Measurements from ENCODE around the gene RNF168.
A peak's percentile ranks its signal among the peaks of the same experiment; 100 is the strongest.
"Not testable (repeated sequence)": the region's sequence is repeated elsewhere in the genome, so short reads cannot be mapped to it uniquely, and the experiment has no call there.

The RNF168 gene

DNA sequence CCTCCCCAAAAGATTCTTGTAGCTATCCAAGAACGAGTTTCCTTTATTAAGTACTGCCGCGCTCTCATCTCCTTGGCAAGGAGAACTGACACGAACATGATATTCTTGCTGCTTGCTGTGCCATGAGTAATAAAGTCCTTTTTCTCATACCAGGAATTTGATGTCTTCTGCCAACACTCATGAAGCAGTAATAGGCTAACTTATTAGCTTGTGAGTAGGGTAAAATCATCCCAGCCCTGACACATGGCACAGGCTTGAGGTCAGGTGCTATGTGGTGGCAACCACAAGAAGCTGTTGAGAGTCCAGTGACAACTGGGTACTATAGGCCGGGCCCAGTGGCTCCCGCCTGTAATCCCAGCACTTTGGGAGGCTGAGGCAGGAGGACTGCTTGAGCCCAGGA is 48.6 kb downstream of the RNF168 start:
- no peak for TF ChIP-seq MYC (IDR thresholded peaks at IDR 0.05; ENCODE audit: low read depth, low read length)
- TF ChIP-seq, protein P1, sequence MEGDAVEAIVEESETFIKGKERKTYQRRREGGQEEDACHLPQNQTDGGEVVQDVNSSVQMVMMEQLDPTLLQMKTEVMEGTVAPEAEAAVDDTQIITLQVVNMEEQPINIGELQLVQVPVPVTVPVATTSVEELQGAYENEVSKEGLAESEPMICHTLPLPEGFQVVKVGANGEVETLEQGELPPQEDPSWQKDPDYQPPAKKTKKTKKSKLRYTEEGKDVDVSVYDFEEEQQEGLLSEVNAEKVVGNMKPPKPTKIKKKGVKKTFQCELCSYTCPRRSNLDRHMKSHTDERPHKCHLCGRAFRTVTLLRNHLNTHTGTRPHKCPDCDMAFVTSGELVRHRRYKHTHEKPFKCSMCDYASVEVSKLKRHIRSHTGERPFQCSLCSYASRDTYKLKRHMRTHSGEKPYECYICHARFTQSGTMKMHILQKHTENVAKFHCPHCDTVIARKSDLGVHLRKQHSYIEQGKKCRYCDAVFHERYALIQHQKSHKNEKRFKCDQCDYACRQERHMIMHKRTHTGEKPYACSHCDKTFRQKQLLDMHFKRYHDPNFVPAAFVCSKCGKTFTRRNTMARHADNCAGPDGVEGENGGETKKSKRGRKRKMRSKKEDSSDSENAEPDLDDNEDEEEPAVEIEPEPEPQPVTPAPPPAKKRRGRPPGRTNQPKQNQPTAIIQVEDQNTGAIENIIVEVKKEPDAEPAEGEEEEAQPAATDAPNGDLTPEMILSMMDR (IDR thresholded peaks at IDR 0.05; ENCODE audit: low read depth, low read length): no peak
- no peak for DNase-seq (ENCODE audit: low read depth)
- no peak overlapping the region for H3K4me3 ChIP-seq (ENCODE audit: low read depth, low read length)

DNA sequence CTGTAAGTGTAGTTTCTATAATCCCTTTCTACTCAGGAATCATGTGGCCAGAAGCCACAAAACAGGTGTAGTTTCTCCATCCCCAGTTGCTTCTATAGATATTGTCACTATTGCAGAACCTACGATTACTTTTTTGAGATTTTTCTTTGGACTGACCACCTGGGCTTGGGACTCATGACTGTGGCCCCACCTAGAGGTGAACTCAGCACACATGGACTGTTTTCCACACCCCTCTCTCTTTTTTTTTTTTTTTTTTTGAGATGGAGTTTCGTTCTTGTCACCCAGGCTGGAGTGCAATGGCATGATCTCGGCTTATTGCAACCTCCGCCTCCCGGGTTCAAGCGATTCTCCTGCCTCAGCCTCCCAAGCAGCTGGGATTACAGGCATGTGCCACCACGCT is 58.2 kb downstream of the RNF168 start:
- not testable (repeated sequence) for H3K4me3 ChIP-seq (ENCODE audit: low read depth, low read length)
- DNase-seq (ENCODE audit: low read depth): peak; percentile 49
- TF ChIP-seq, protein P1 (IDR thresholded peaks at IDR 0.05; ENCODE audit: low read depth, low read length): peak; percentile 23

DNA sequence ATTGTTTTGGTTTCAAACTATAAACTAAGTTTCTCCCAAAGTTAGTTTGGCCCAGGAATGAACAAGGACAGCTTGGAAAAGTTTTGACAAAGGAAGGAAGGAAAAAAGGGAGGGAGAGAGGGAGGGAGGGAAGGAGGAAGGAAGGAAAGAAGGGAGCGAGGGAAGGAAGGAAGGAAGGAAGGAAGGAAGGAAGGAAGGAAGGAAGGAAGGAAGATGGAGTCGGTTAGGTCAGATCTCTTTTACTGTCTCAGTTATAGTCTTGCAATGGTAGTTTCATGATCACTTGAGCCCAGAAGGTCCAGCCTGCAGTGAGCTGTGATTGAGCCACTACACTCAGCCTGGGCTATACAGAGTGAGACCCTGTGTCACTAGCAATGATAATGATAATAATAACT is 59.1 kb downstream of the RNF168 start:
- H3K4me3 ChIP-seq (ENCODE audit: low read depth, low read length): no peak overlapping the region
- DNase-seq (ENCODE audit: low read depth): no peak
- TF ChIP-seq MYC (IDR thresholded peaks at IDR 0.05; ENCODE audit: low read depth, low read length) (no peak), POLR2A (IDR thresholded peaks at IDR 0.05; ENCODE audit: extremely low read depth, insufficient read length) (no peak)
- TF ChIP-seq, protein P1 (IDR thresholded peaks at IDR 0.05; ENCODE audit: low read depth, low read length): no peak
- TF ChIP-seq, protein P2, sequence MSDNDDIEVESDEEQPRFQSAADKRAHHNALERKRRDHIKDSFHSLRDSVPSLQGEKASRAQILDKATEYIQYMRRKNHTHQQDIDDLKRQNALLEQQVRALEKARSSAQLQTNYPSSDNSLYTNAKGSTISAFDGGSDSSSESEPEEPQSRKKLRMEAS (IDR thresholded peaks at IDR 0.05; ENCODE audit: low read depth, low read length): no peak

DNA sequence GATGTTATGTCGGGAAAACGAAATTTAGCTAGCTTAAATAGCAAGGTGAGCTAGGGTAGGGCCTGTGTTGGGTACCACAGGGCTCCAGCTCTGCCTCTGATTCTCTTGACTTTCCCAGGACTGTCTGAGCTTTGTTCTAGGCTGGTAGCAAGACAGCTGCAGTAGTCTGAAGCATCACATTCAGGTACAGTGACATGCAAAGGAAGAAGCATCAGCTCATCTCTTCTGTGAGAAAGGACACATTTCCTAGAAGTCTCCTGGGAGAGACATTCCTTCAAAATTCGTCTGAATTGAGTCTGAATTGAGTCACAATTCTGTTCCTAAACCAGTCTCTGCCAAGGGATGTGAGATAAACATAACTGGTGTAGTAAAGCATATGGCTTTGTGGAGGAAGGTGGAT is 62.9 kb downstream of the RNF168 start:
- H3K4me3 ChIP-seq (ENCODE audit: low read depth, low read length): no peak overlapping the region
- DNase-seq (ENCODE audit: low read depth): no peak
- no peak for TF ChIP-seq MYC (IDR thresholded peaks at IDR 0.05; ENCODE audit: low read depth, low read length)
- TF ChIP-seq, protein P1 (IDR thresholded peaks at IDR 0.05; ENCODE audit: low read depth, low read length): no peak
- TF ChIP-seq, protein P2 (IDR thresholded peaks at IDR 0.05; ENCODE audit: low read depth, low read length): no peak
- TF ChIP-seq POLR2A (IDR thresholded peaks at IDR 0.05; ENCODE audit: extremely low read depth, insufficient read length): no peak

DNA sequence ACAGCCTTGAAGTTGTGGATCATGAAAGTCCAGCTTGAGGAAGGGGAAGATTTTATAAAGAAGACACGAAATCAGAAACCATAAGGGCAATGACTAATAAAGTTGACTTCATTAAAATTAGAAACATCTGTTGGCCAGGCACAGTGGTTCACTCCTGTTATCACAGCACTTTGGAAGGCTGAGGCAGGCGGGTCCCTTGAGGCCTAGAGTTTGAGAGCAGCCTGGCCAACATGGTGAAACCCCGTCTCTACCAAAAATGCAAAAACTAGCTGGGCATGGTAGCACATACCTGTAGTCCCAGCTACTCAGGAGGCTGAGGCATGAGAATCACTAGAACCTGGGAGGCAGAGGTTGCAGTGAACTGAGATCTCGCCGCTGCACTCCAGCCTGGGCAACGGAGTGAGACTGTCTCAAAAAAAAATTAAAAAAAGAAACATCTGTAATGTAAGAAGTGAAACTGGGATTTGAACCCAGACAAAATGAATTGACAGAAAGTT is 63.5 kb downstream of the RNF168 start:
- DNase-seq (ENCODE audit: low read depth): no peak
- TF ChIP-seq, protein P1 (IDR thresholded peaks at IDR 0.05; ENCODE audit: low read depth, low read length): no peak
- TF ChIP-seq, protein P2 (IDR thresholded peaks at IDR 0.05; ENCODE audit: low read depth, low read length): no peak
- TF ChIP-seq MYC (IDR thresholded peaks at IDR 0.05; ENCODE audit: low read depth, low read length) (no peak), POLR2A (IDR thresholded peaks at IDR 0.05; ENCODE audit: extremely low read depth, insufficient read length) (no peak)
- no peak overlapping the region for H3K4me3 ChIP-seq (ENCODE audit: low read depth, low read length)

DNA sequence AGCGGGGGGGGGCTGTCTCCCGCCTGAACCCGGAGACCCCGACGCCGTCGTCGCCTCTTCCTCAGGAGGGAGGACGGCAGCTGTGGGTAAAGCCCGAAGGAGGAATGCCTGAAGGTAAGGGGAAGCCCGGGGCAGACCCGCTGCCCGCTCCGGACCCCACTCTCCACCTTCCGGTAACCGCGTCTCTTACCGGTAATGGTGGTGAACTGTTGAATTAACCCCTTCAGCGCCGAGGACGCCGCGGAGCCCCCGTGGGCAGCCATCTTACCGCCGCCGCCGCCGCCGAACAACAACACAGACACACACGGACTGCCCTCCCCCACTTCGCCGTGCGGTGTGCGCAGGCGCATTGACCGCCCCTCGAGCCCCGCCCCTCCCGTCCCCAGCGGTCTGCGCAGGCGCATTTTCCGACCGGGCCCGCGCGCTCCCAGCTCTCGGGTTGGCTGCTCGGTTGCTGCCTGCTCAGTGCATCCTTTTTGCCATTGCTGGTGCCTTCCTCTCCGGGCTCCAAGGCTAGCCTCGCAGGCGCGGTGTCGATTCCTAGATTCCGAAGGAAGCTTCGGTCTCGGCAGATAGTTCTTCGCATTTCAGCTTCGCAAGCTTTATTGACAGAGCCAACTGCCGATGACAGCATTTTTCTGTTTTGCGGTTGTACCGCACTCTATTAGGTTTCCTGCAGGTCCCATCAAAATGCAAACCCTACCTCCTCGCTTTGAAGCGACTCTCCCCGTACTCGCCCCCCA is 71.3 kb downstream of the RNF168 start, which contains the start of gene UBXN7:
UBXN7 (minus strand) TSS at position 291 of the 743 bp plus-strand sequence; CDS start at position 263, 28 bp downstream.
- DNase-seq (ENCODE audit: low read depth): peak; percentile 93
- peak within 1 kb of the TSS; percentile 85 for H3K4me3 ChIP-seq (ENCODE audit: low read depth, low read length)
- TF ChIP-seq, protein P2 (IDR thresholded peaks at IDR 0.05; ENCODE audit: low read depth, low read length): 0 out of 2 replicates have a peak, but pooled peaks have one; percentile 30
- TF ChIP-seq POLR2A (IDR thresholded peaks at IDR 0.05; ENCODE audit: extremely low read depth, insufficient read length) (peak; percentile 66), MYC (IDR thresholded peaks at IDR 0.05; ENCODE audit: low read depth, low read length) (no peak; the same call in 1 of the 2 replicates)
- TF ChIP-seq, protein P1 (IDR thresholded peaks at IDR 0.05; ENCODE audit: low read depth, low read length): no peak
